Stimulated activated CD4-positive, alpha-beta T cell treated with anti-CD3 and anti-CD28 coated beads, Interleukin-4, amount 100 ng/mL, for 24 hours (primary cell): ENCODE data around the gene ZMYND8.

ENCODE experiments used
- DNase-seq: peaks from one replicate; pipeline ENCODE4 v3.0.0-alpha.2; 2020

ZMYND8 gene

DNA sequence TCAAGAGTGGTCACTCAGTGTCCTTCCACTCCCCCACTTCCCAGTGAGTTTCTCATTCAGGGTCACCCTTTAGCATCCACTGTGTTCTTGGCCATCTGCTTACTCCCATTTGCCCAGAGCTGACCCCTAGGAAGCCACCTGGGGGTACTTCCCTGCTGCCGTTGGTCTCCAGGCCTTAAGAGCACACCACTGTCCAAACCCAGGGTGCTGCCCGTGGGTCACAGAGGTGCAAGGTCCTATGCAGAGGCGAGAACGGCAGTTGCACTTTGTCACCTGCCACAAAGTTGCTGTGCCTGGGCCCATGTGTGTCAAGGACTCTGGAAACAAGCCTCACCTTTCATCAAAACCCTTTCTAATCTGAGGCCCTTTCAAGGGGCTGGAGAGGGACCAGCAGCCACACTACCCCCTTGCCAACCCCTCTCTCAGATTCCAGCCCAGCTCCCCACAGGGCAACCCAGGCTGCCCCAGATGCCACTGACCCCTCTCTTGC, 191.1 kb downstream of the ZMYND8 start:
- no peak for DNase-seq

GRCh38 chr20:47164140-47164539, 192.4 kb downstream of the ZMYND8 start:
- DNase-seq: no peak

GRCh38 chr20:47161411-47161810, 195.1 kb downstream of the ZMYND8 start:
- DNase-seq: no peak

GRCh38 chr20:47160992-47161391, 195.5 kb downstream of the ZMYND8 start:
- DNase-seq: no peak

GRCh38 chr20:47160240-47160639, 196.3 kb downstream of the ZMYND8 start:
- DNase-seq: no peak
